HG03064 (cell line): ENCODE measurements around the gene DCAKD.

Experiments
- ATAC-seq: cut with Tn5 transposase; IDR thresholded peaks from one replicate; pipeline ENCODE4 v1.9.1; 2021; ENCODE audit warnings: low read depth; ENCODE audit not compliant: unreplicated experiment

Gene DCAKD

GRCh38 chr17:44977814-44978550, 73.5 kb downstream of the DCAKD start:
- ATAC-seq = no peak

GRCh38 chr17:44977065-44977464, 74.4 kb downstream of the DCAKD start:
- ATAC-seq = no peak

GRCh38 chr17:44976206-44976605, 75.2 kb downstream of the DCAKD start:
- no peak for ATAC-seq
